Stimulated activated CD4-positive, alpha-beta T cell treated with anti-CD3 and anti-CD28 coated beads, Interleukin-1b, Interleukin-23, amount 100 ng/mL, for 1 hour (primary cell): Measurements from ENCODE around the gene PDCD1LG2.
"Not testable (repeated sequence)": the region's sequence is repeated elsewhere in the genome, so short reads cannot be mapped to it uniquely, and the experiment has no call there.

Source experiments
- DNase-seq, 2 donors: peaks; one replicate each; pipeline ENCODE4 v3.0.0-alpha.2; 2020; ENCODE audit warnings: low read depth in 2 of 2

The PDCD1LG2 gene

DNA sequence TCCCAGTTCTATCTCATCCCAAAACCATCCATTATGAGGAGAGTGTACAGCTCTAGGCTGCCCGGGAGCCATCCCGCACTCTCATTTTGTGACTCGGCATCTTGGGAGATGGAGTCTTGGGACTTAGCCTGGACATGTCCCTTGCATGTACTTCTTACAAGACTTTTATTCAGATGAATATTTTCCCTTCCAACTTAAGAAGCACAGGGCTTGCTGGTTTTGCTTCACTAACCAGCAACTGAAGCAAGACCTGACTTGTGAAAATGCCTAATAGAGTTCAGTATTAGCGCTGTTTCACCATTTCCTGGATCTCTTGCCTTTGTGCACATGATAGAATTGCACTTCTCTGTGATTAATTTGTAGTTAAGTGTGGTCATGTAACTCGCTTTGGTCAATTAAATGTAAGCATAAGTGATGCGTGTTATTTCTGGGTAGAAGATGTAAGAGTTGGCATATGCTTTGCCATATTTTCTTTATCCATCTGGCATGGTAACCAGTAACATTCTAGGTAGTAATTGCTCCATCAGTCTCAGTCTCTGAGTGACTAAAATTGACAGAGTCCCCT lies 55.8 kb downstream of the PDCD1LG2 start:
- DNase-seq = no peak

DNA sequence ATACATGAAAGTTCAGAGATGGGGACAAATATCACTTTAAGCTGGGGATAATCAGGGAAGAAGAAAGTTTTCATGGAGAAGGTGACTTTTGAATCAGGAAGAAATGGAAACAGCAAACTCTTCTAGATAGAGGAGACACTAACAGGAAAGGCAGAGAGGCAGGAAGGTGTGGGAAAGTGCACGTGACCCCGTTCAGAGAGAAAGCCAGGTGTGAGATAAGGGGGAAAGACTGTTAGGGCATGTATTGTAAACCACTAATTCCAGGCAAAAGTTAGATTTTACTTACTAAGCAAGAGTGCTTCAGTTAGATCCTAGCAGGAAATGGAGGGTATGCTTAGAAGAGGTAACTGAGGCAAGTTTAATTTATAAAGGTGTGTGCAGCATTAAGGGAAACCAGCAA lies 58.5 kb downstream of the PDCD1LG2 start:
- DNase-seq = no peak

DNA sequence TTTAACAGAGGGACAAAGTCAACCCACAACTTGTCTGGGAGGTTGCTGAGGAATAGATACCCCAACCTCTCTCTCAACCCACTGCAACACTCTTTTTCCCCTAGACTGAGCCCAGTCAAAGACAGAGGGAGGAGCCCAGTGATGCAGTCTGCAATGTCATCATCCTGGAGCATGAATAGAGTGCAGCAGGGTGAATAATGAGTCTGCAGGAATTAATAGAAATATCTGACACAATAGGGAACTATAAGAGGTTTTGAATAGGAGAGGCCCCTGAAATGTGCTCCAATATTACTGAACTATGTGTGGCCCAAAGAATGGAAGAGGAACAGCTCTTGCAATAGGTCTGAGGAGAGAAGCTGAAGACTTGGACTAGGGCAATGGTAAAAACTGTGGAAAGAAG lies 59.1 kb downstream of the PDCD1LG2 start:
- no peak for DNase-seq

DNA sequence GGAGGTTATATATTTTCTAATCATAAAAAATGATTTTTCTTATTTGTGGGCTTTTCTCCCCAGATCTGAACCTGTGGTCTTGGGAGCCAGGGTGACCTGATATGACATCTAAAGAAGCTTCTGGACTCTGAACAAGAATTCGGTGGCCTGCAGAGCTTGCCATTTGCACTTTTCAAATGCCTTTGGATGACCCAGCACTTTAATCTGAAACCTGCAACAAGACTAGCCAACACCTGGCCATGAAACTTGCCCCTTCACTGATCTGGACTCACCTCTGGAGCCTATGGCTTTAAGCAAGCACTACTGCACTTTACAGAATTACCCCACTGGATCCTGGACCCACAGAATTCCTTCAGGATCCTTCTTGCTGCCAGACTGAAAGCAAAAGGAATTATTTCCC lies 59.6 kb downstream of the PDCD1LG2 start:
- DNase-seq = no peak

DNA sequence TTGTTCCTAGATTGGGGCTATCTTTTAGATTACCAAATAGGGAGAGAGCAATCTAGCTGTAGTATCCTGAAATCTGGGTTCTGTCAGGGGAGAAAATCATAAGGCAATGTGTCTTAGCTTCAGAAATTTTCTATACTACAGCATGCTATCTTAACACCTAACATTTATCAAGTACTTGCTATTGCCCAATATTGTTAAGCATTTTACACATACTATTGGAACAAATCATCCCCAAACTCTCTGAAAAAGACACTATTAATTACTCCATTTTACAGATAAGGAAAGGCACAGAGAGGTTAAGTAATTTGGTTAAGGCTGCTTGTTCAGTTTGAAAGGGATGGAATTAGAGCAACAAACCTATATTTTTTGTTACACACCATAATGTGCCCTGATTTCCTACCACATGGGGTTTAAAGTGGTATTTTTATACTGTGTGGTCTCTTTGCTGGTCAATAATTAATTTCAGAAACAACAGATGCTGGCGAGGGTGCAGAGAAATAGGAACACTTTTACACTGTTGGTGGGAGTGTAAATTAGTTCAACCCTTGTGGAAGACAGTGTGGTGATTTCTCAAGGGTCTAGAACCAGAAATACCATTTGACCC lies 61.4 kb downstream of the PDCD1LG2 start:
- no peak for DNase-seq

DNA sequence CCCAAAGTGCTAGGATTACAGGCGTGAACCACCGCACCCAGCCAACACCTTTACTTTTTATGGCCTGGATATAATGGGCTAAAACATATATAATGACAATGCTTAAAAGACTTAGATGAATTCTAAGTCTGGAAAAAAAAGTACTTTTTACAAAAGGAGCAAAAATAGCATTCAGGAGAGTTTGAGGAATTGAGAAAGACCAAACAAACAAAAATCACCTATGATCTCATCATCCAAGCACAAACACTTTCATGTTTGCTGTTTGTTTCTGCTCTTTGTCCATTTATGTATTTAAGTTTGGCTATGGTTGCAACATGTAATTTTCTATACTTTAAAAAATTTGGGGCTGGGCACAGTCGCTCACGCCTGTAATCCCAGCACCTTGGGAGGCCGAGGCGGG lies 63.8 kb downstream of the PDCD1LG2 start:
- no peak for DNase-seq

DNA sequence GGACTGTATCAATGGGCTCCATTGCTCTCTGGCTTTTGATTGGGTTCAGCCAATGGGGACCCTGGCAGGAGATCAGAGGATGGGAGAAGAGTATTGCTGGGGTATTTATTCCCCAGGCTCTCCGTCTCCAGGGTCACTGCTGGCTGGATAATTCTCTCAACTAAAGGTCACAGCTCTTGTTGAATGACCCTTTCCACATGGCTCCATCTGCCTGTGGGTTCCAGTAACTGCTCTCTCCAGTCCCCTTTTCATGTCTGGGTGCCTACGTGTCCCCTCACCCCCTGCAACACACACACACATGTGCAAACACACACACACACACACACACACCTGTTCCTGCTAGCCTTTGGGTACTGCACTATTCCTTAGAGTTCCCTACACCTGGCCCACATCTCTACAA lies 64.7 kb downstream of the PDCD1LG2 start:
- DNase-seq = no peak

DNA sequence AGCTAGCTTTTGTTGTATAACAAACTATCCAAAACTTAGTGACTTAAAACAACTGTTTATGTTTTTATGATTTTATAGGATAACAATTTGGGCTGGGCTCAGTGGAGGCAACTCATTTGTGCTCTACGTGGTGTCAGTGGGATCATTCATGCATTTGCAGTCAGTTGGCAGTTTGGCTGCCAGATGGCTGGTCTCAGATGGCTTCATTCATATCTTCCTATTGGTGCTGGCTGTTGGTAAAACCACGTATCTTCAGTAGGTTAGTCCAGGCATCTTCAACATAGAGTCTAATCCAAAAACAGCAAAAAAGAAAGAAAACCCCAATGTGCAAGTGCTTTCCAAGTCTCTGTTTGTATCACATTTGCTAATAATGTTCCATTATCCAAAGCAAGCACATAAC lies 66.9 kb downstream of the PDCD1LG2 start:
- DNase-seq = no peak

DNA sequence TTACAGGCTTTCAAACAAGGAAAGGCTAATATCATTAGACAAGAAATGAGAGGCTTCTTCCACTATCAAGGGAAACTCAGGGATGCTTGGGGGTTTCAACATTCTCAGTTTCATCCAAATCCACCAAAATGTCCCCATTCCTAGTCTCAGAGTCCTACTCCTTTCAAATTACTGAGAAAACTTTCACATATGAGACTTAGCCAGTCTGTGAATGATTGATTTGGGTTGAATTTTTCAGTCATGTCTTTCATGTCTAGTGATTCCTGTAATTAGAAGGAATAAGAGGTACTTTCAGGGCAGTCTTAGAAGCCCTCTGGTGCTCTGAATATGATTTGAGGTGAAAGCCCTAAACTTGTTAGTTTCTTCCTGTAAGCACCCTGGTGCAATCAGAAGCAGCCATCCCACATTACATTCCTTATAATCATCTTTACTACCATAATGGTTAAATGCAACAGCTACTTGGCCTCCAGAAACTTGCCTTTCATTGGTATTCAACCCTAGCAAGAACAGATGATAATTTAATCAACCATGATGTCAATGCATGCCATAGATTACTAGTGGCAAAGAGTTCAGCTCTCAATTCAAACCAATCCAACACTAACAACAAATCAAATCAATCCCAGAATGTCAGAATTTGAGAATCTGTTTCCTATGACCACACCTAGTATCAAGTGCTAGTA lies 67.8 kb downstream of the PDCD1LG2 start:
- no peak for DNase-seq

DNA sequence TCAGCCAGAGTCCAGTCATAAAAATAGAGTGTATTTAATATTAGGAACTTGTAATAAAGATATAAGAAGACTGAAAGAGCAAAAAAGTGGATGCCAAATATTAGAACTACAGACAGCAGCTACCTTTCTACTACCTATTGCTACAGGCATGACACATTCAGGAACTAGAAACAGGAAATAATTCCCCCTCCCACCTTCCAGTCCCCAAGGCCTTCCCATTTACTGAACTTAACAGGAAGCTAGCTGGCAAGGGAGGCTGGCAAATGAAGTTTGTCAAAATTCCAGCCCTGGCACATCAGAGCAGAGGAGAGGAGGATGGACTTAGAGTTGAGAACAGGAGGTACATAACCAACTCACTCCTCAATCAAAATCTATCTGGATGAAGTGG lies 68.4 kb downstream of the PDCD1LG2 start:
- no peak for DNase-seq

DNA sequence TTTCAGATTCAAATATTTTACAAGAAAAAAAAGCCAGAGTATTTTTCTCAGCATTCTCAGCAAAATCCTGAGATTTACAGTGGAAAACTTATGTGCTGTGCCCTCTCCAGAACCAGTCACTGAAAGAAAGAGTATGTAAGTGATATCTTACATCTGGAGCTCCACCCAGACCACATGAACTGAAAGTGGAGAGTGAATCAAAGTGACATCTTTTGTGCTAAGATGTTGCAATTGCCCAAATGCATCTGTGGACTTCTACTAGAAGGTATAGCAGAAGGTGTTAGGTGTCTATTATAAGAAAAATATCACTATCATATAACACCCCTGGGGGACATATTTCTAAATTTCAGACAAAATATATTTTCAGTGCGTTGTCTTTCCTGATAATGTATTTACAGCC lies 69.5 kb downstream of the PDCD1LG2 start:
- no peak for DNase-seq

DNA sequence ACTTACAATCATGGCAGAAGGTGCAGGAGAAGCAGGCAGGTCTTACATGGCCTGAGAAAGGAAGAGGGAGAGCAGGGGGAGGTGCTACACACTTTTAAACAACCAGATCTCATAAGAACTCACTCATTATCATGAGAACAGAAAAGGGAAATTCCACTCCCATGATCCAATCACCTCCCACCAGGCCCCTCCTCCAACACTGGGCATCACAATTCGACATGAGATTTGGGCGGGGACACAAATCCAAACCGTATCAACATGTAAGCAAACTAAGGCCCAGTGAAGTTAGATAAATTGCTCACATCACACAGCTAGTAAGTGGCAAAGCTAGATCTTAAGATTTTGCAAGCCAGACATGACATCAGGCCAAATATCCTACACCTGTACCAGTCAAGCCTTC lies 70.3 kb downstream of the PDCD1LG2 start:
- DNase-seq = no peak

DNA sequence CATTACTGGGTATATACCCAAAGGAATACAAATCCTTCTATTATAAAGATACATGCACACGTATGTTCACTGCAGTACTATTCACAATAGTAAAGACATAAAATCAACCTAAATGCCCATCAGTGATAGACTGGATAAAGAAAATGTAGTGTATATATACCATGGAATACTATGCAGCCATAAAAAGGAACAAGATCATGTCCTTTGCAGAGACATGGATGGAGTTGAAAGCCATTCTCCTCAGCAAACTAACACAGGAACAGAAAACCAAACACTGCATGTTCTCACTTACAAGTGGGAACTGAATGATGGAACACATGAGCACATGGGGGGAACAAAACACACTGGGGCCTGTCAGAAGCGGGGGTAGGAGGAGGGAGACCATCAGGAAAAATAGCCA lies 71.4 kb downstream of the PDCD1LG2 start:
- DNase-seq = not testable (repeated sequence)

DNA sequence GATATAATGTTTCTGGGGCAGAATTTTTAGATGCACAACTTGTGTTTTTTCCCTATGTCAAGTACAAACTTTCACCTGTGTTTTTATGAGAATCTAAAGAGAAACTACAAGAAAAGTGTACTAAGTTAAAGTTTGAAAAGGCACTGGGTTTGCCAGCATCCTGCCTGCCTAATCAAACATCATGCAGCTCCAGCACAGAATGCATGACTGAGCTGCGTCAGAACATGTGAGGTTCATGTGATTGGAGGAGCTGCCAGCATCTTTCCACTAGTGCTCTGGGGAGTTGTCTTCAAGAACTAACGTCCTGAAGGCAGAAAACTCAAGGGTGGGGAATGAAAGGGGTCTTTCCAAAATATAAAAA lies 72.5 kb downstream of the PDCD1LG2 start:
- no peak for DNase-seq

DNA sequence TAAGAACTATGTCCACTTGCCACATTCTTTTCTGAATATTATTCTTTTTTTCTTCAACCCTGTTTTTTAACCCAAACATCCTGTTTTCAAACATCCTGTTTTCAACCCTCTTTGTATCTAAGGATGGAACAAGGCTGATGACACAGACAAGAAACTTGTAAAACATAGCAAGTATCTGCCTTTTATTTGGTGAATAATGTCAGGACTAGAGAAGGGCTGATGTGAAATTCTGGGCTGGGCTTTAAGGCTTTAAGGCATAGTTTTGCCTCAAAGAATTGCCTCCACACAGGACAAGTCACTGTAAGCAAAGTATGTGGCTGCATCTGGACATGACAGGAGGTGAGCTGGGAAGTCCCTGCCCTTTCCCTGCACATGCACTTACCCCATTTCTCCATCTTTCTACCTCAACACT lies 76.1 kb downstream of the PDCD1LG2 start:
- DNase-seq = no peak

DNA sequence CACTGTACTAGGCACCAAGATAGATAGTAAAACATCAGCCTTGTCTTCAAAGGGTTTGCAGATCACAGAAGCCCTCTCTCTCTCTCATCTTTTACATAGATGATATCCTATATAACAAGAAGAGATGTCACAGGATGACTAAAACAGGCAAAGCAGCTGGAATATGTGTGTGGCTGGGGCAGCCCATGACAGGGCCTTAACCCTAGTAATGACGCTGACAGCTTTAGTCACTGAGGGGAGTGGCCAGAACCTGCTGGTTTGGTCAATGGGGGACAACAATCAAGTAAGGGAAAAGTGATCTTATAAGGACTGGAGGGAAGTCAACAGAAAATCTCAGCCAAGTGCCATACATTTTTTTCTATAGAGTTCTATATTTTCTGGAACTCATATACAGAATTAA lies 76.7 kb downstream of the PDCD1LG2 start:
- DNase-seq = no peak

DNA sequence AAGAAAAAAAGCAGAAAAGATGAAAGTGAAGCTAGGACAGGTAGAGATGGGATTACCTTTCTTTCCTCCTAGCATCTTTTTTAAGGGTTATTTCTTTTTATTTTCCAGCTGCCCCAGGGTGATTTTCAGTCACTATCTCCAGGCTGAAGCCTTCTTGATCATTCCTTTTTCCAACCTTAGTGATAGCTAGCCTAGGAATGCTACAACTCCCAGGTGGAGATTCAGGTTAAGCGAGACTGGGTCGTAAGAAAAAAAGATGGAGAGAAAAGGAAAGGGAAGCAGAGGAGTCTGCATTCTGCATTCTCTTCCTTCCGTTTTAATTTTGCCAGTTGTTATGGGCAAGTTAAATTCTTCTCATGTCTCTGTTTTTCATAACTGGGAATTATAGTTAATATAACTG lies 81.9 kb downstream of the PDCD1LG2 start:
- no peak for DNase-seq

DNA sequence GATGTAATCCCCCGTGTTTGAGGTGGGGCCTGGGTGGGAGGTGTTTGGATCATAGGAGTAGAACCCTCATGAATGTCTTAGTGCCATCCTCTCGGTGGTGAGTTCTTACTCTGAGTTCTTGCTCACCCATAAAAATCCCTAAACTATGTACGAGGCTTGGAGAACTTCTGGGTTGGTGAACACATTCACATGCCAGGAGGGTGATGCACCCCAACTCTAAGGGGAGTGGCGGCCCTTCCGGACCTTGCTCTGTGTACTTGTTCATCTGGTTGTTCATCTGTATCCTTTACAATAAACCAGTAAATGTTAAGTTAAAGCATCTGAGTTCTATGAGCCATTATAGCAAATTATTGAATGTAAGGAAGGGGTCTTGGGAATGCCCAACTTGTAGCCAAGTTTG lies 82.6 kb downstream of the PDCD1LG2 start:
- DNase-seq = no peak

DNA sequence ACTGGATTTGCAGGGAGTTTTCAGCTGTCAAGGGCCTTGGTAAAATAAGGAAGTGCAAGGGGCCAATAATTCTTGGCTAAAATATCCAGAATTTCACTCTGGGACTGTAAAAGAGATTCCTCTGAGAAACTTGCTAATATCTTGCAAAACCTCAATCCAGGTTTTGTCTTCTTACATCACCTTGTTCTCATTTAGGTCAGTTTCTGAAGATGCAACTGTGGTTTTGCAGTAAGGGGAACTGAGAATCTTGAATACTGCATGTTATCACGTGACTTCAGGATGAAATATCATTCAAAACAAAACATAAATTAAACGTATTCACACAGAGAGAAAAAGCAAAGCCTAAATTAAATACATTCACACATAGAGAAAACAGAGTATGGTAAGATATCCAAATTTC lies 83.6 kb downstream of the PDCD1LG2 start:
- DNase-seq = no peak

DNA sequence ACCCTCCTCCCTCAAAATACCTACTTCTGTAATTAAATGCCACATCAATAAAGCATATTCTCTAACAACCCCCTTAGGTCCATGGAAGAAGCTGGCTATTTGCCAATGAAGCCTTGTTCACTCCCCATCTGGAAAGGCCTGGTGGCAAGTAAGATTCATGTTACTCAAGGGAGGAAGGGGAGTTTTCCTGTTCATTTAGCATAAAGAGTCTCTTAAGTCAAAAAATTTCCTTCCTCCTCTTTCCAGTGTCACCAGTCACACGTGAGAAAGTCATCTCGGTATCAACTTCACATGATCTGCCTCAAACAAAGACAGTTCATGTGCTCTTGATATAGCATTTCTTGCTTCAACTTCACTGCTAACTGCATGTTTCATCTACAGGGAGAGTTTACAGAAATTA lies 85.8 kb downstream of the PDCD1LG2 start:
- DNase-seq = no peak

DNA sequence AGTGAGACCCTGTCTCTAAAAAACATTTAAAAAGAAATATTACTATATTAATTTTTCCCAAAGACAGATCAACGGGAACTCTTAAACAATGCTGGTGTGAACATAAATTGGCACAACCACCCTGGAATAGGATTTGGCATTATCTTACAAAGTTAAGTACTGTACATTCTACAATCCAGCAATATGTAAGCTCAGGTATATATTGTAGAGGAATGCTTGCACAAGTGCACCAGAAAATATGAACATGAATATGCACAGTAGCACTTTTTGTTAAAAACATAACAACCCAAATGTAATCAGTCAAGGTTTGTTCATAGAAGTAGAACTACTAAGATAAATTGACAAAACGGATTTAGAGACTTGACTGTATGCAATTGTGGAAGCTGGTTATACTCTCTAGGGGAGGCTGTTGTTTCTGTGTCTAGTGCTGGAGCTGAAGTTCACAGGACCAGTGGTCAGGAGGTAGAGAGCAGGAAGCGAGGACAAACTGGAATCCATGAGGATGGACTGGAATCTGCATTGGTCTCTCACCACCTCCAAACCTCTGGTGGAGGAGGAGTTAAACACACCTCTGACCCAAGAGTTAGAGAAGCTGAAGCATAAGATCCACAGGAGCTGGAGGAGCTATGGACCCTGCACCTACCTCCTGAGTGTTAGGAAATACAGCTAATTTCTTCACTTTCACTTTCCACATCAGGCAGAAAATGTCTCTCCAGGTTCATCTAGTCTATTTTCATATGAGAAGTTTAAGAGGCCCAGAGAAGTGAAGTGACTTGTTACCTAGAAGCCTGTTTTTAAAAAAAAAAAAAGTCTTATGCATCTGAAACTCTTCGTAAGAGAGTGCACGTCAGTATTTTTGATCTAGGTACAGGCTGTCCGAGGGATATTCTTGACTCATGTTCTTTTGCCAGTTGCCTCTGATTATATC lies 98.2 kb downstream of the PDCD1LG2 start:
- DNase-seq = no peak

DNA sequence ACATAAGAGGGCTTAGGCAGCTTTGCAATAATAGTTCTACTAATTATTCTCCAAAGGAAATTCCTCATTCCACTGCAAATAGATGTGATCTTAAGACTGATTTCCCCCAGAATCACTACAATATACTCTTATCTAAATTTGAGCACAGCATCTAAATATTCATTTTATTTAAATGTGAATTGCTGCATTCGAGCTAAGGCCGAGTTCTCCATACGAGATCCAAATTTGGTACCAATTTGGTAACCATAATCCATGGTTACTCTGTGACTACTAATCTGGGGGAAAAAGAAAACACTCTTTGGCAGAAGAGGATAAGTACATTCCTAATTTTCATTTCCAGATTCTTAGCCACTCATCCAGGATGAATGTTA lies 98.9 kb downstream of the PDCD1LG2 start:
- no peak for DNase-seq

DNA sequence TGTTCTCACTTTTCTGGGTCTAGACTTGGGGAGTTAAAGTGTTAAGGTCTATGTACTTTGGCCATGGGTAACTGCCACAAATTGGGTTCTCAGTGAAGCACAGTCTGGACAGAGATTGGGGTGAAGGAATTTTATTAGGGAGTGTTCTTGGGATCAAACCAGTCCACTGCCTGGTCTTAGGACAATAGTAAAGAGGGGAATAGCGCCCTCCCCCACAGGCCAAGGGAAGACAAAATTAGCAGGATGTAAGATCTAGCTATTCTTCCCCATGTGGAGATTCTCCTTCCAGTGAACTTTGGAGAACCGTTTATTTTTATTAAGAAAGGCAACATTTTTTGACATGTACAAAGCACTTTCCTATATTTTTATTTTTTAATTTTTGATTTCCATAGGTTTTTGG lies 100.2 kb downstream of the PDCD1LG2 start:
- DNase-seq = no peak
